Retina (tissue), 1 donor: ENCODE results near the gene SPECC1L.

ENCODE experiments used
- DNase-seq: peaks from one replicate; pipeline ENCODE4 v3.0.0-alpha.2; 2016

Gene SPECC1L

GRCh38 chr22:24445481-24446259 lies 175.0 kb downstream of the SPECC1L start:
- DNase-seq = peak; percentile 68

GRCh38 chr22:24446260-24446611 lies 175.6 kb downstream of the SPECC1L start:
- no peak for DNase-seq

- DNase-seq = peak; percentile 49
Observed at GRCh38 chr22:24450610-24451009, 180.0 kb downstream of the SPECC1L start.

- no peak for DNase-seq
Observed at GRCh38 chr22:24451162-24451561, 180.5 kb downstream of the SPECC1L start.

- DNase-seq = no peak
Observed at GRCh38 chr22:24453853-24454252, 183.2 kb downstream of the SPECC1L start.

GRCh38 chr22:24455039-24455438 lies 184.4 kb downstream of the SPECC1L start:
- no peak for DNase-seq

- DNase-seq = no peak
Observed at GRCh38 chr22:24455751-24456426, 185.3 kb downstream of the SPECC1L start.

- DNase-seq = no peak
Observed at GRCh38 chr22:24457894-24458420, 187.3 kb downstream of the SPECC1L start.

- DNase-seq = no peak
Observed at GRCh38 chr22:24459911-24460310, 189.3 kb downstream of the SPECC1L start.

GRCh38 chr22:24460418-24461089 lies 189.9 kb downstream of the SPECC1L start:
- no peak for DNase-seq

- DNase-seq = no peak
Observed at GRCh38 chr22:24463071-24463760, 192.6 kb downstream of the SPECC1L start.

- no peak for DNase-seq
Observed at GRCh38 chr22:24465566-24465965, 194.9 kb downstream of the SPECC1L start.

- DNase-seq = no peak
Observed at GRCh38 chr22:24465975-24466374, 195.3 kb downstream of the SPECC1L start.

GRCh38 chr22:24466716-24467328 lies 196.2 kb downstream of the SPECC1L start:
- DNase-seq = no peak

GRCh38 chr22:24467340-24467739 lies 196.7 kb downstream of the SPECC1L start:
- no peak for DNase-seq
